IMR-90 (cell line): ENCODE results near the gene INPP5A. TPM values are rescaled to one million over a fixed set of nuclear protein-coding genes. Genes with fewer than 3 reads are reported as not detected.

Experiments
- ATAC-seq: fragments of 200-7000 bp; cut with Tn5 transposase; 2 replicates; pipeline ENCODE4 v1.9.1; 2020; ENCODE audit warnings: low read depth, mild to moderate bottlenecking, moderate library complexity
- BruUV-seq: library from RNA; stranded (reverse); fragments of 400-500 nt; replicated peaks from 2 replicates; lab custom pipeline; 2021; lab: Mats Ljungman, UMichigan
- CTCF ChIA-PET: fragments of 300-600 bp; formaldehyde crosslinking; extraction: SDS; loops from one replicate; lab custom pipeline; 2021; ENCODE audit warnings: antibody characterized with exemption; lab: Yijun Ruan, JAX
- POLR2A ChIA-PET: fragments of 300-600 bp; sonication (Branson Sonifier 250); formaldehyde crosslinking; loops from one replicate; lab custom pipeline; 2022; ENCODE audit warnings: antibody characterized with exemption; ENCODE audit not compliant: unreplicated experiment; lab: Charles Lee
- DNase-seq: peaks from one replicate; pipeline ENCODE4 v3.0.0; 2013
- H2AFZ ChIP-seq: replicated peaks from 2 replicates; pipeline ENCODE3; 2013; ENCODE audit warnings: low read length, mild to moderate bottlenecking; ENCODE audit not compliant: poor library complexity
- H2AK5ac ChIP-seq: 2 replicates; pipeline ENCODE4 v1.6.1; 2013; ENCODE audit warnings: low read depth, low read length, inconsistent platforms
- H2AK9ac ChIP-seq: replicated peaks from 2 replicates; pipeline ENCODE3; 2013; ENCODE audit warnings: mild to moderate bottlenecking, low read depth, low read length, moderate library complexity; ENCODE audit not compliant: poor library complexity
- H2BK120ac ChIP-seq: 2 replicates; pipeline ENCODE4 v1.6.1; 2013; ENCODE audit warnings: low read depth, low read length, inconsistent platforms
- H2BK15ac ChIP-seq: 3 replicates; pipeline ENCODE4 v1.6.1; 2013; ENCODE audit warnings: low read depth, low read length, inconsistent platforms
- H2BK20ac ChIP-seq: 2 replicates; pipeline ENCODE4 v1.6.1; 2013; ENCODE audit warnings: low read depth, mild to moderate bottlenecking, inconsistent platforms, low read length, moderate library complexity
- H2BK5ac ChIP-seq: 2 replicates; pipeline ENCODE4 v1.6.1; 2013; ENCODE audit warnings: mild to moderate bottlenecking, low read depth, low read length, inconsistent platforms; ENCODE audit not compliant: poor library complexity, severe bottlenecking
- H3K14ac ChIP-seq: replicated peaks from 2 replicates; pipeline ENCODE4 v1.6.1; 2013; ENCODE audit warnings: low read depth, low read length, inconsistent platforms
- H3K18ac ChIP-seq: 2 replicates; pipeline ENCODE4 v1.6.1; 2013; ENCODE audit warnings: low read depth, low read length, control low read depth
- H3K23ac ChIP-seq: 2 replicates; pipeline ENCODE4 v1.6.1; 2013; ENCODE audit warnings: low read depth, low read length, inconsistent platforms
- H3K27ac ChIP-seq: 2 replicates; pipeline ENCODE4 v1.5.1; 2013; ENCODE audit warnings: mild to moderate bottlenecking, control low read depth, low read length; ENCODE audit not compliant: insufficient read depth
- H3K27me3 ChIP-seq: 2 replicates; pipeline ENCODE4 v1.6.1; 2013; ENCODE audit warnings: low read length; ENCODE audit not compliant: control insufficient read depth, insufficient read depth
- H3K36me3 ChIP-seq: 2 replicates; pipeline ENCODE4 v1.6.1; 2013; ENCODE audit warnings: low read length, mixed read lengths; ENCODE audit not compliant: control insufficient read depth, insufficient read depth
- H3K4ac ChIP-seq: 2 replicates; pipeline ENCODE4 v1.6.1; 2013; ENCODE audit warnings: low read depth, low read length, inconsistent platforms
- H3K4me1 ChIP-seq: 2 replicates; pipeline ENCODE4 v1.6.1; 2013; ENCODE audit warnings: low read length, mixed read lengths; ENCODE audit not compliant: control insufficient read depth, insufficient read depth
- H3K4me2 ChIP-seq: 2 replicates; pipeline ENCODE4 v1.6.1; 2013; ENCODE audit warnings: low read depth, mild to moderate bottlenecking, control low read depth, low read length, moderate library complexity
- H3K4me3 ChIP-seq: 2 replicates; pipeline ENCODE4 v1.5.1; 2013; ENCODE audit warnings: low read depth, mild to moderate bottlenecking, control low read depth, low read length, moderate library complexity; ENCODE audit not compliant: insufficient read depth
- H3K56ac ChIP-seq: 2 replicates; pipeline ENCODE4 v1.6.1; 2013; ENCODE audit warnings: low read length, inconsistent platforms; ENCODE audit not compliant: insufficient read depth; ENCODE audit errors: extremely low read depth
- H3K79me1 ChIP-seq, 2 experiments: 2 replicates each; pipeline ENCODE4 v1.6.1; 2013; ENCODE audit warnings: low read length in 2 of 2, inconsistent platforms in 1 of 2, low read depth in 1 of 2
- H3K9ac ChIP-seq: 2 replicates; pipeline ENCODE4 v1.6.1; 2013; ENCODE audit warnings: low read depth, low read length, control low read depth
- H3K9me1 ChIP-seq: 2 replicates; pipeline ENCODE4 v1.6.1; 2013; ENCODE audit warnings: low read length, inconsistent platforms; ENCODE audit not compliant: insufficient read depth
- H3K9me3 ChIP-seq: 2 replicates; pipeline ENCODE4 v1.6.1; 2013; ENCODE audit warnings: low read length; ENCODE audit not compliant: control insufficient read depth, insufficient read depth
- H4K20me1 ChIP-seq: 2 replicates; pipeline ENCODE4 v1.6.1; 2013; ENCODE audit warnings: low read length, inconsistent platforms; ENCODE audit not compliant: insufficient read depth
- H4K5ac ChIP-seq: 2 replicates; pipeline ENCODE4 v1.6.1; 2013; ENCODE audit warnings: mild to moderate bottlenecking, low read depth, low read length, control low read depth
- H4K8ac ChIP-seq, 2 experiments: 2 replicates each; pipeline ENCODE4 v1.6.1; 2013; ENCODE audit warnings: low read depth in 2 of 2, low read length in 2 of 2, control low read depth in 1 of 2, inconsistent platforms in 1 of 2
- H4K91ac ChIP-seq: 2 replicates; pipeline ENCODE4 v1.6.1; 2013; ENCODE audit warnings: low read depth, low read length, inconsistent platforms; ENCODE audit not compliant: insufficient read depth
- BHLHE40 ChIP-seq: fragments of 150-350 bp; IDR thresholded peaks from 2 replicates; pipeline ENCODE4 v1.6.1; 2016; ENCODE audit warnings: mild to moderate bottlenecking, low read depth, low read length
- FOS ChIP-seq: fragments of 150-350 bp; IDR thresholded peaks from 2 replicates; pipeline ENCODE4 v1.6.1; 2016; ENCODE audit warnings: low read depth, low read length
- NFE2L2 ChIP-seq: fragments of 150-350 bp; IDR thresholded peaks from 2 replicates; pipeline ENCODE4 v1.6.1; 2016; ENCODE audit warnings: low read depth, mild to moderate bottlenecking, low read length
- SMC3 ChIP-seq: fragments of 150-350 bp; IDR thresholded peaks from 2 replicates; pipeline ENCODE4 v1.6.1; 2016; ENCODE audit warnings: low read depth, mild to moderate bottlenecking, antibody characterized with exemption, low read length, moderate library complexity
- WGBS, 2 experiments: methylation state at CpG; one replicate each; pipeline versions ENCODE4 v1.1.5 to v1.1.7; 2013; ENCODE audit warnings: missing lambda C conversion rate in 2 of 2; ENCODE audit not compliant: insufficient read length in 1 of 2; ENCODE audit errors: extremely low coverage in 2 of 2; 5-methylcytosine and 5-hydroxymethylcytosine counted together
- dilution Hi-C: fragments of 300-500 bp; cut with HindIII; formaldehyde crosslinking; loops from one replicate; pipeline ENCODE4 v1.14.3; 2018; ENCODE audit warnings: low sequenced_read_pairs; ENCODE audit not compliant: unreplicated experiment
- in situ Hi-C: fragments of 300-500 bp; cut with MboI; formaldehyde crosslinking; loops from 3 replicates; pipeline ENCODE4 v1.14.3; 2019; ENCODE audit warnings: low sequenced_read_pairs, inconsistent platforms, mixed read lengths
- intact Hi-C: fragments of 100-400 bp; cut with micrococcal nuclease; formaldehyde crosslinking; loops from 2 replicates; pipeline ENCODE4 v1.10.0; 2022
- polyA plus RNA-seq, 3 experiments: library from polyadenylated mRNA; depleted of rRNA; stranded (reverse); fragments of >200 nt; gene quantifications; 2 replicates each; pipeline ENCODE4 v1.2.3, GENCODE V29; 2012; ENCODE audit warnings: low replicate concordance in 1 of 3
- total RNA-seq: library from RNA; depleted of rRNA; stranded (reverse); fragments of >200 nt; gene quantifications from 2 replicates; pipeline ENCODE4 v1.2.3, GENCODE V29; 2012

INPP5A gene
- total and polyA plus RNA-seq, 2 of the 4 experiments (the other 2 are of a cell fraction) = 21.4 to 36.7 TPM

GRCh38 chr10:132732518-132732917, 194.9 kb downstream of the INPP5A start:
- dilution Hi-C loops = no loop called here
- H3K27me3 ChIP-seq = no peaks in the 10 kb centered on the region
- ATAC-seq (no peak), DNase-seq (no peak)
- peaks cover 3% of the 10 kb centered on the region; the same call in 1 of the 2 replicates for H3K9me1 ChIP-seq
- no peaks in the 10 kb centered on the region for H3K4me1 ChIP-seq
- no peak overlapping the region for H4K8ac ChIP-seq
- no peak overlapping the region for H3K9ac ChIP-seq
- H3K36me3 ChIP-seq = peaks cover 4% of the 10 kb centered on the region
- no peaks in the 10 kb centered on the region for H3K79me1 ChIP-seq
- H4K5ac ChIP-seq = no peak overlapping the region
- 97% methylated on average over 15 of the region's 20 CpGs; no CpG with 5 or more reads in 1 of the 2 experiments for WGBS, 2 experiments
- POLR2A ChIA-PET = no interaction called here
- no TSS peak for BruUV-seq
- no peaks in the 10 kb centered on the region for H4K20me1 ChIP-seq
- CTCF ChIA-PET = no interaction called here
- no peak overlapping the region for H2BK120ac ChIP-seq
- H3K56ac ChIP-seq = no peak overlapping the region
- no peak overlapping the region for H3K18ac ChIP-seq
- no peak overlapping the region for H2AFZ ChIP-seq
- no peak overlapping the region for H3K23ac ChIP-seq
- no peak overlapping the region for H2BK15ac ChIP-seq
- no peak overlapping the region for H2BK20ac ChIP-seq
- TF ChIP-seq SMC3 (no peak), NFE2L2 (no peak), BHLHE40 (no peak), FOS (no peak)
- no peak overlapping the region for H3K27ac ChIP-seq
- H3K4me3 ChIP-seq = no peak overlapping the region
- no peaks in the 10 kb centered on the region for H3K9me3 ChIP-seq
- no peak overlapping the region for H3K4me2 ChIP-seq
- no peak overlapping the region for H3K4ac ChIP-seq
- intact Hi-C loops = no loop called here
- no peak overlapping the region for H3K14ac ChIP-seq
- no peak overlapping the region for H4K91ac ChIP-seq
- in situ Hi-C loops = no loop called here
- H2BK5ac ChIP-seq = no peak overlapping the region
- no peak overlapping the region for H2AK9ac ChIP-seq
- H2AK5ac ChIP-seq = no peak overlapping the region
